GM18519 (cell line): Measurements from ENCODE around the gene TNFRSF25.
"Not testable (repeated sequence)": the region's sequence is repeated elsewhere in the genome, so short reads cannot be mapped to it uniquely, and the experiment has no call there.

Source experiments
- ATAC-seq: cut with Tn5 transposase; IDR thresholded peaks from one replicate; pipeline ENCODE4 v1.9.1; 2021; ENCODE audit warnings: mild to moderate bottlenecking, moderate library complexity; ENCODE audit not compliant: unreplicated experiment, low FRiP score

Gene TNFRSF25

DNA sequence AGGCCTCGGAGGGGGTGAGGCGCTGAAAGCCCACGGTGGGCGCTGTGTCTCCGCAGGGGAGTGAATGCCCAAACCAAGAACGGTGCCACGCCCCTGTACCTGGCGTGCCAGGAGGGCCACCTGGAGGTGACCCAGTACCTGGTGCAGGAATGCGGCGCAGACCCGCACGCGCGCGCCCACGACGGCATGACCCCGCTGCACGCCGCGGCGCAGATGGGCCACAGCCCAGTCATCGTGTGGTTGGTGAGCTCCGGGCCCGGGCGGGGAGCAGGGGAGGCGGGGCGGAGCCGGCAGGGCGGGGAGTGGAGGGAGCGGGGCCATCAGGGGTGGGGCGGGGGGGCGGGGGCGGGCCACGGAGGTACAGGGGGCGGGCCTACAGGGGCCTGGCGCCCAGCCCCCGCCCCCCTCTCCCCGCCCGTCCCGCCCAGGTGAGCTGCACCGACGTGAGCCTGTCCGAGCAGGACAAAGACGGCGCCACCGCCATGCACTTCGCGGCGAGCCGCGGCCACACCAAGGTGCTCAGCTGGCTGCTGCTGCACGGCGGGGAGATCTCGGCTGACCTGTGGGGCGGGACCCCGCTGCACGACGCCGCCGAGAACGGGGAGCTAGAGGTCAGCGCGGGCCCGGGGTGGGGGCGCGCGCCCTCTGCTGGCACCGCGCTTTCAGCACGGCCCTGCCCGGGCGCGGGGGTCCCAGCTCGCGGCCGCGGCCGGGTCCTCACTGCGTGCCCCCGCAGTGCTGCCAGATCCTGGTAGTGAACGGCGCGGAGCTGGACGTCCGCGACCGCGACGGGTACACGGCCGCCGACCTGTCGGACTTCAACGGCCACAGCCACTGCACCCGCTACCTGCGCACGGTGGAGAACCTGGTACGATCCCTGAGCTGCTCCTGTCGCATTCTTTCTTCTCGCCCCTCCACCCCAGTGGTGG lies 25.5 kb downstream of the TNFRSF25 start:
- no peak for ATAC-seq

DNA sequence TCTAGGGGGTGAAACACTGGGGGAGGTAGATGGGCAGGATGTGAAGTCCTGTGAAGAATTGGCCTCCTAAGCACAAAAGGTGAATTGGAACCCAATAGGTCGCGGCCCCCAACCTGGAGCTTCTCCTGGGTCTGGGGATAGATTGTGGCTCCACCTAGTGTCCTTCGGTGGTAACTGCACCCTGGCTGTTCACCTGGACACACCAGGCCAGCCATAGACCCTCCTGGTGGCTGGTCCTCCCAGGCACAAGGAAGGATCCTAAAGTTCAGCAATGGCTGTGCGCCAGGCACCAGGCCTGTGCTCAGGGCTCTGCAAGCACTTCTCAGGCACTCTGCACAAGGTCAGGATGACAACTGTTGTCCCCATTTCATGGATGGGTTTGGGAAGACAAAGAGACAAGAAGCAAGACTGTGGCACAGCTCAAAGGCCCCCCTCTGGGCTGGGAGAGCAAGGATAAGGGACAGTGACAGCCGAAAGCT lies 27.9 kb downstream of the TNFRSF25 start:
- no peak for ATAC-seq

DNA sequence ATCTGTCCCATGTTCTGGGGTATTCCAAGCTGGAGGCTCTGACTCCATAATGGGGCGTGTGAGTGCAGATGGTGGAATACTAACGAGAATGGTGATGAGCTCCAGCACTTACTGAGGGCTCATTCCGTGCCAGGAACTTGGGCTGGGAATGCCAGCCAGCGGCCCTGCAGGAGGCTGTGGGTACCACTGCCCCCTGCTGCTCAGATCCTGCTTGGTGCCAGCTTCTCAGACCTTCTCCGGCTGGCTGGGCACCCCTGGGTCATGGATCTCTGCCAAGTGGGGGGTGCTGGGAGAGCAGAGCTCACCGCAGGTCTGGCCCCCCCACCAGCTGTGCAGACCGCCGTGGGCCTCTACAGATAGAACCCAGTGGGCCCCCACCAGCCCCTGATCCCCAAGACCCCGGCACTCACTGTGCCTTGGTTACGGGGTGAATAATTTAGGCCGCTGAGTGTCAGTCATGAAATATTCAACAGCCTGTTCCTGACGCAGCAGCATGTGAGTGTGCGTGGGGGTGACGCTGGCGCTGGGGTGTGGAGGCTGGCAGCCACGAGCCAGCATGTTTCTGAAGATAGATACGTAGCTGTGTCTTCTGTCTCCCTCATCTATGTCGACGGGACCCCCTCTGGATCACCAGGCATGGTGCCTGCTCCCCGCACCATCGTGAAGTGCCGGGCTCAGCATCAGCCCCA lies 28.8 kb downstream of the TNFRSF25 start:
- ATAC-seq, result not testable (repeated sequence)

DNA sequence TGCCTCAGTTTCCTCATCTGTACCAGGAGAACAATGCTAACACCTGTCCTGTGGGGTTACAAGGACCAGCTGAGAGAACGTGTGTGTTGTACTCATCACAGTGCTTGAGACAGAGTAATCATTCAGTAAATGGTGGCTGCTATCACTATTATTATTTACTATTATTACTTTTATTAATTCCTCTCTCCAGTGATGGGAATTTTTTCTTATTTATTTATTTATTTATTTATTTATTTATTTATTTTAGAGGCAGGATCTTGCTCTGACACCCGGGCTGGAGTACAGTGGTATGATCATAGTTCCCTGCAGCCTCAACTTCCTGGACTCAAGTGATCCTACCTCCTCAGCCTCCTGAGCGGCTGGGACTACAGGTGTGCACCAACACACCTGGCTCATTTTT lies 29.7 kb downstream of the TNFRSF25 start:
- ATAC-seq, result not testable (repeated sequence)

DNA sequence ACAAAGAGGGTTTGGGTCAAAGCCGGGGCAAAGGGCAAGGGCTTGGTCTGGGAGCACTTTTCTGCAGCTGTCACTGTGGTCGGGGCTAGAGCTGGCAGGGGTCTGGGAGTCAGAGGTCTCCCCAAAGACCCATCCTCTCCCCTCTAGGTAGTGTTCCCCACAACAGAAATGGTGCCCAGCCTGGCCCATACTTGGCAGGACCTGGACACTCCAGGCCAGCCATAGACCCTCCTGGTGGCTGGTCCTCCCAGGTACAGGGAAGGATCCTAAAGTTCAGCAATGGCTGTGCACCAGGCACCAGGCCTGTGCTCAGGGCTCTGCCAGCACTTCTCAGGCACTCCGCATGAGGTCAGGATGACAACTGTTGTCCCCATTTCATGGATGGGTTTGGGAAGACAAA lies 30.4 kb downstream of the TNFRSF25 start:
- ATAC-seq, result no peak

DNA sequence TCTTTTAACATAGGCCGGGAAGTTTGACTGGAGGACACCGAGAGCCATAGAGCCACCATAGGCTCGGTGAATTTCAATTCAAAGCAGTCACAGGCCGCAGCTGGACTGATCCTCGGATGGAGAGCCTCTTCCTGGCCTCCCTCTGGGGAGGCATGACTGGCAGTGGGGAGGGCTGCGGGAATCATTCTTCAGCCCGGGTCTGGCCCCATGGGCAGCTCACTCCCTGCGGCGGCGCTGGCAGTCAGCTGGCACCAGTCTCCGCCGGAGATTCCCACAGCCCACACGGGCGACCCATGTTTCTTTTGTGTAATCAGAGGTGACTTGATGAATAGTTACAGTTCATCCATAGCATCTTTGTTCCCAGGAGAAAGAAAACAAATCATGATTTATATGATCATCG lies 30.8 kb downstream of the TNFRSF25 start:
- ATAC-seq, result no peak

DNA sequence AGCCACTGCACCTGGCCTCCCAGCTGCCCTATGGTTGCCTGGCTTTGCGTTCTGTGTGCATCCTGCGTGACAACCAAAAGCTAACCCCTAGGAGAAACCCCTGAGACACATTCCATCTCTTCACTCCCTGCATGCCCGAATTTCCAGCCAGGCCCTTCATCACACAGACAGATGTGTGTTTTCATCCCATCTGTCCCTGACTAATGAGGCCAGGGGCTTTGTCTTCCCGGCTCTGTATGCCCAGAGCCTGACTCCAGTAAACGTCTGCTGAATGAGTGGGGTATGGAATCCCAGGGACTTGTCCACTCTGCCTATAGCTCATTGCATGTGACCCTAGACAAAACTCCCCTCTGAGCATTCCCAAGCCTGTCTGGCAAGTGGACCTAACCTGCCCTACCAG lies 31.8 kb downstream of the TNFRSF25 start:
- ATAC-seq, result no peak

DNA sequence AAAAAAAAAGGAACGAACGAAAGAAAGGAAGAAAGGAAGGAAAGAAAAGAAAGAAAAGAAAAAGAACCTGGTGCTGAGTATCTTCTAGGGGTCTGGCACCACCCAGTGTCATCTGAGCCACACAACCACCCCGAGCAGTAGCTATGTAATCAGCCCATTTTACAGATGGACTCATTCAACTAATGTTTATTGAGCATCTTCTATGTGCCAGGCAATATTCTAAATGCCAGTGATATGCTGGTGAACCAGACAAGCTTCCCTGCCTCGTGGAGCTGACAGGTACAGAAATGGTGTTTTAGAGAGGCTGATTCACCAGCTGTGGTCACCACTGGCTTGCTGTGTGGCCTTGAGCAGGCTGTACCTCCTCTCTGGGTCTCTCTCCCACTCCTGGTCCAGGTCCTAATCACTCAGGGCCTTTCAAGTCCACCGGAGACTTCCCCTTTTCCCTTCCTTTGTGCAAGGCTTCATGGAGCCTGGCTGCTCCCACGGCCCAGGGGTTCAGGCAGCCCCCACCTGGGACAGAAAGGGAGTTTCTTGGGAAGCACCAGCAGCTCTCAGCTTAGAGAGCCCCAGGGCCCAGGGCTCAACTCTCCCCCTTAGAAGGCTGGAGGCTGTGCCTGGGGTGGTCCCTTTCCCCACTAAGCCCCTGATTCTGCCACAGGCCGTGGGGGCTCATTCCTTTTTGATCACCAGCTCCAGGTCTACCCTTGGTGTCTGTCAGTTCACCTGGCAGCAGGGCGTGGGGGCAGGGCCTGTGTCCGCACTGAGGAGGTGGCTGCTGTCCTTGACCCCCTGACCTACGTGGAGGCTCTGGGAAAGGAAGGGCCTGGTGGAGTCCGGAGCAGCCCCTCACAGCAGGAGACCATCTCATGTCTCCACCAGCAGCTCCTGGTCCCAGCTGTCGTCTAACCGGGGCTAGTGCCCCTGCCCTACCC lies 34.1 kb downstream of the TNFRSF25 start:
- ATAC-seq, result not testable (repeated sequence)

DNA sequence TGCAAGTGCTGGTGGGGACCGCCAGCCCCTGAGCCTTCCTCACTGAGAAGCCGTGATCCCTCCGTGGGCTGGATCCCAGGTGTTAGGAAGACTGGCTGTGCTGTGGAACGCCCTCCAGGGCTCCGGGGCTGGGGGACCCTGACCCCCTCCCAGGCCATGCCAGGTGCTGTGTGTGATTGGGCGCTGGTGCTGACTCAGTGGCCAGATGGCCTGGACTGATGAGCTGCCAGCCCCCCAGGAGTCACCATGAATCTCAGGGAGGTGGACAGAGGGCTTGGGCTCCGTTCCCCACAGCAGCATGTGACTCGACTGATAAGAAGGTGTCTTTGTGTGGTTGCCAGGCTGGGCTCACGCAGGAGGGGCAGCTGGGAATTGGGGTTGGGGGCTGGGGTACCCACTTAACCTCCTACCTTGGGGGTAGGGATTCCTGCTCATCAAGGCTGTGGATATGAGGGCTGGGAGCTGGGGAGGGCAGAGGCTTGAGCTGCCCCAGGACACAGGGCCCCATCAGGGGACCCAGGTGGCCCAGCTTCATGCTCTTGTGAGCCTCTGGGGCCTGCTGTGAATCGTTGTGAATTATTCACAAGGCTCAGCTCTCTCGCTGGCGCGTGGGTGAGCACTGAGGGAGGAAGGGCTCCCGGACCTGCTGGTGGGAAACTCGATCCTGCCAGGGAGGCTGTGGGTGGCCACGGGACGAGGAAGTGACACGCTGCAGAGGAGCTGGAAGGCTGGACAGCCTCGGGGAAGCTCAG lies 36.1 kb downstream of the TNFRSF25 start:
- not testable (repeated sequence) for ATAC-seq

DNA sequence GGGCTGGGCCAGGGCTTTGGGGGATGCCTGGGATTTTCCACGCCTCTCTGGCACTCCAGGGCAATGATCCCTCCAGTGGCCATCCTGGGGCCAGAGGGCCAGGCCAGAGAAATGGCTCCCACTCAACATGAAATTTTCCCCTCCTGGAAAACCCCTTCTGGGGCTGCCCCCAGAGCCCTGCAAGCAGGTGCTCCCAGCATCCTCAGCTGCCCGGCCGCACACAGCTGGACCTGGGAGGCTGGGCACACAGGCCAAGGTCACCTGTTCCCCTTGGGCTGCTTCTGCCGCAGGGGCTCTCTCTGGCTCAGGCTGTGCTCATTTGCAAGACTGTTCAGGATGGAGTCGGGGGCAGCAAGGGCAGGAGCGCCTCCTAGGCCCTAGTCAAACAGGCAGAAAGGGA lies 37.5 kb downstream of the TNFRSF25 start:
- ATAC-seq, result not testable (repeated sequence)

DNA sequence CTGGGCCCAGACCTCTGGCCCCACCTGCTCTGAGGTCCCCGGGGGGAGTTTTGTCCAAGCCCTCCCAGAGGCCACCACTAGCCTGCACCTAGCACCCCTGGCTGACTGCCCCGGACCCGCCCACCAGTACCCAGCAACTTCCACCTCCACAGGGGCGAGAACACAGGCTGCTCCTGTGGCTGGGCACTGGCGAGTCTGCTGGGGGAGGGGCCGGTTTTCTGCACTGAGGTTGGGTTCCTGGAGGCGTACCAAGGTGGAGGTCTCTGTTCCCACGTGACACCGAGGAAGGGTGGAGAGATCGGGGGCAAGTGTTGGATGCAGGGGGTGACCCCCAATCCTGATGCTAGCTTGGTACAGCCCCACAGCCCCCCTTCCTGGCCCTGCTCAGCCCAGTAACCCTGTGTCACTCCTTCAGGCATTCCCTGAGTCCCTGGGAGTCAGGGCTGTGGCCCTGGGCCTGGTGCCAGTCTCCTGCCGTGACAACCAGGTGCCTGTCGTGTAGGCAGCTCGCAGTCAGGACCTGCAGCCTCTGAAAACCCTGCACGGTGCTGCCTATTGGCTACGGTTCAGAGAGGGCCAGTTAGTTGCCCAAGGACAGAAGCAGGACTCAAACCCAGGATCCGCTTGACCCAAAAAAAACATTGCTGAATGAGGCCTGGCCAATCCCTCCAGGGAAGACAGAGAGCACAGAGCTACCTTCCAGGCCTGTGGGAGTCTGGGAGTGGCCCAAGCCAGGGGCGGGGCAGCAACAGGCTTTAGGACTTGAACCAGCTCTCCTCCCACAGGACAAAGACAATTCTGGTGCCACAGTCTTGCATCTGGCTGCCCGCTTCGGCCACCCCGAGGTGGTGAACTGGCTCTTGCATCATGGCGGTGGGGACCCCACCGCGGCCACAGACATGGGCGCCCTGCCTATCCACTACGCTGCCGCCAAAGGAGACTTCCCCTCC lies 38.3 kb downstream of the TNFRSF25 start:
- no peak for ATAC-seq

DNA sequence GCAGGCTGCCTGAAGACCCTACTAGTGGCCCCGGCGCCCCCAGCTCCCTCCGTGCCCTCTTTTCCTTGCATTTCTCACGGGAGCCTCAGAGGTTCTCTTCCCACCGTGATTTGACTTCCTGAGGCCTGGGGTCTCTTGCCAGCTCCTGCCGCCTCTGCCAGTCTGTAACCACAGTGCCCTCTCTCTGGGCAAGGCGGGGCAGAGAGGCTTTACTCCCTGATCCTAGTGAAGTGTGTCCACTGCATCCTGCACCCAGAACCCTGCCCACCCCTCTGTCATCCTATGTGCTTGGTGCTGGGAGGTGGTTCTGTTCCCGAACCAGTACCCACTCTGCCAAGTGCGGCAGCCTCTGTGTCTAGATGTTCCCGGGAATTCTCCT lies 39.0 kb downstream of the TNFRSF25 start:
- no peak for ATAC-seq

DNA sequence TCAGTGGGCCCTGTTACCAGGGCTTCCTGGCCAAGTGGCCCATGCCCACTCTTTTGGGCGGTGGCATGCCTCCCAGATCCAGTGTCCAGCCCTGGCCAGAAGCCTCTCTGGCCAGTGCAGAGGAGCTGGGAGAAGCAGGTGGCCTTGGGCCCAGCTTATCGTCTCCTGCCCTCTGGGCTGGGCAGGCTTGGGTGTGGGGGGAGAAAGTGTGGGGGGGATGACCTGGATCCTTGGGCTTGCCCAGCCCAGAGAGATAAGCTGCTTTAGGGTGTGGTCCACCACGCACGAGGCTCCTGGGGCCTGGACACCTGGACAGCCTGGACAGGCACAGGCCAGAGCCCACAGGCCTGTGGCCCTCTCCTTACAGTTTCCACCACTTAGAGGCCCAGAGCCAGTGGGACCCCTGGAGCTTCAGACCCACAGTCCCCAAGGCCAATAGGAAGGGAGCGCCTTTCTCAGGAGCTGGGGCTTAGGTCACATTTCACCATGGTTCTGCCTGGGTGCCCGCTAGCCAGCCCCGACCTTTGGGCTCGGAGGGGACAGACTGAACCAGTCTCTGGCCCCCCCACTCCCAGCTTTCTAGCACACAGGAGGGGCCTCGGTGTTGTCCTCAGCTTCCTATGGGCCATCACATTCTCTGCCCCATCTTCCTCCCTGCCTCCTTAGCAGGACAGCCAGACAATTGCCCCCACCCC lies 39.5 kb downstream of the TNFRSF25 start:
- no peak for ATAC-seq

DNA sequence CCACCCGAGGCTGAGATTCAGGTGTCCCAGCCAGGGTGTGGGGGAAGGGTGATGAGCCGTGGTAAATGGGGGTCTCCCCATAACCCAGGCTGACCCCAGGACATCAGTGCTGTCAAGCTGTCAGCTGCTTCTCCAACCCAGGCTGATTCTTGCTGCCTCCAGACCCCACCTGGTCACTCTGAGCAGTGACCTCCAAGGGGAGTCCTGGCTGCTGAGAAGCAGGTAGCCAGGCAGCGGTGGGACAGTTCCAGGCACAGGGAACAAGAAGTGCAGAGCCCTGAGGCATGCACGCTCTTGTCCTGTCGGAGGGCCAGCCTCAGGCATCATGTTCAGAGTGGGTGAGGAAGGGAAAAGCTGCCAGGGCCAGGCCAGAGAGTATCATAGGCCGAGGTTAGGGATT lies 40.3 kb downstream of the TNFRSF25 start:
- ATAC-seq, result no peak

DNA sequence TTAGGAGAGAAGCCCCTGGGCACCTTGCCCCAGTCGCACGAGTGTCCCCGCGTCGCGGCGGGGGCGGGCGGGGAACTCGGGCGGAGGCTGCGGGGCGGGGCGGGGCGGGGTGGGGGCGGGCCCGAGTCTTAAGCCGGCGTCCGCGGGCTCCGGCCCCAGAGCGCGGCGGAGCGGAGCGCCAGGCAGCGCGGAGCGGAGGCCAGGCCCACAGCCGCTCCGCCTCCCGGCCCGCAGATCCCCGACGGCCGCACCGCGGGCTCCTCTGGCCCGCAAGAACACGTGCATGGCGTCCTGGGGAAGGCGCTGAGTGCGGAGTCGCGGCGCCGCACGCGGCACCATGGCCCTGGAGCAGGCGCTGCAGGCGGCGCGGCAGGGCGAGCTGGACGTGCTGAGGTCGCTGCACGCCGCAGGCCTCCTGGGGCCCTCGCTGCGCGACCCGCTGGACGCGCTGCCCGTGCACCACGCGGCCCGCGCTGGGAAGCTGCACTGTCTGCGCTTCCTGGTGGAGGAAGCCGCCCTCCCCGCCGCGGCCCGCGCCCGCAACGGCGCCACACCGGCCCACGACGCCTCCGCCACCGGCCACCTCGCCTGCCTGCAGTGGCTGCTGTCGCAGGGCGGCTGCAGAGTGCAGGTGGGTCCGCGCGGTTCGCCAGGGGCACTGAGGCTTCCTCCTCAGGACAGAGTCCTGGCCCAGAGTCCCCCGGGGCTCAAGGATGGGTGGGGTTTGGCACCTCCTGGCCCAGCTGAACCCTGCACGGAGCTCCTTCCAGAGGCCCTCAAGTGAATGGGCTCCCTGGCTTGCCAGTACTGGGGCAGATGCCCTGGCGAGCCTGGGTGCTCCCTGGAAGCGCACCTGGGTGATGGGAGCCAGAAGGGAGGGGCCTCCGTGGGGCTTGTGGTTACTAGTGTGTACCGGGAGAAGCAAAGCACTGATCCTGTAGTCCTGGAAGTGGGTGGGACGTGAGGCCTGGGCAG lies 41.1 kb downstream of the TNFRSF25 start, which contains the start of gene ESPN:
ESPN (plus strand) TSS at position 158 of the 975 bp plus-strand sequence; CDS start at position 338, 180 bp downstream.
- ATAC-seq, result no peak

DNA sequence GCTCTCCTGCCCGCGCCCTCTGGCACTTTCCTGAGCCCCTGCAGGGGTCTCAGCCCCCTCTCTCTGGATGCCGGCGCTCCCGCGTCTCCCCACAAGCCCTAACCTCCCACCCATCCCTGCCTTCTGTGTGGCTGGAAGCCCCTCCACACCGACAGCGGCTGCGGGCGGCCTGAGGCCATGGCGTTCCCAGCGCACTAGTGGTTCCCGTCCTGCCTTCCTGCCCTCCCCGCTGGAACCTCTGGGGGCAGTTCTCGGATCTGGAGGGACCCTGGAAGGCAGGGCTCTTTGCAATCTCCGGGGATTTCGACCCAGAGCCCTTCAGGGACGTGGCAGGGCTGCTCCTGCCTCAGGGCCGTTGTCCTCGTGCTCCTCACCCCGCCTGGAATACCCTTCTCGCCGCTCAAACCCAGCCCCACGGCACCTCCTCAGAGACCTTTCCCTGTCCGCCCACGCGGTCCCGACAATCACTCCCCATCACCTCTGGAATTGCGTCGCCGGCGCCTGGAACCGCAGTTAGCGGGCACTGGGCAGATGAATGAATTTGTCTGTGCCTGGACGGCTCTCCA lies 41.9 kb downstream of the TNFRSF25 start:
- no peak for ATAC-seq
